Activated gamma-delta T cell (primary cell): ENCODE measurements around the gene KRTAP10-9.
"Not testable (repeated sequence)": the region's sequence is repeated elsewhere in the genome, so short reads cannot be mapped to it uniquely, and the experiment has no call there.

Experiments used
- DNase-seq: peaks from one replicate; lab custom pipeline; 2025; lab: John Stamatoyannopoulos, UW

Gene KRTAP10-9

GRCh38 chr21:44614961-44615391 lies 11.9 kb upstream of the KRTAP10-9 start:
- DNase-seq = no peak

GRCh38 chr21:44615466-44615865 lies 11.4 kb upstream of the KRTAP10-9 start:
- DNase-seq = no peak

GRCh38 chr21:44615911-44616590 lies 10.8 kb upstream of the KRTAP10-9 start:
- DNase-seq = no peak

DNA sequence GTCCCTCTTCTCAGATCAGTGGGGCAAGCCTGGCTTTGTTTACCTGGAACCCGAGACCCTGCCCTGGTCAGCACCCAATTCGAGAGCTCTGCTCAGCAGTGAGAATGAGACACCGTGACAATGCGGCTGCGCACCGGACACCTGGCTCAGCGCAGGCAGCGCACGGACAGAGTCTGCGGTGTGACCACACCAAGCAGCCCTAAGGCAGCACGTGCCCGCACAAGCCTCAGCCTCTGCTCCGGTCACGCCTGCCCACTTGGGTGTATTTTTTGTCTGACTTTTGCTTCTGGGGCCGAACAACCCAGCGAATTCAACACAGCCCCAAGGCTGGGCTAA lies 10.3 kb upstream of the KRTAP10-9 start:
- DNase-seq = no peak

DNA sequence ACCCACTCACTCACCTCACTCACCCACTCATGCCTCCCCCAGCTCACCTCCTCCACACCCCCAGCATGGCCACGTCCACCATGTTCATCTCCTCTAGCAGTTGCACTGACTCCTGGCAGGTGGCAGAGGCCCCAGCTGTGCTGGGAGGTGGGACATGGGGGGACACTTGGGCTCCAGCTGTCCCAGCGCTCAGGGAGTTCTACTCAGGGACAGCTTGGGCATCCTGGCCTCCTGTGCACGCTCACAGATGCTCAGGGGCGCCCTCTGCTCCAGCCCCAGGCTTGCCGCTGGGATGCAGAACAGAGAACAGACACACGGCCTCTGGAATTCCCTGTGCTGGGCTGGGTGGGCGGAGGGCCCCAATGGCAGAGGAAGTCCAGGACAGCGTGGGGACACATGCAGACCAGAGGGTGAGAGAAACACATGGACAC lies 9.8 kb upstream of the KRTAP10-9 start:
- DNase-seq = no peak

DNA sequence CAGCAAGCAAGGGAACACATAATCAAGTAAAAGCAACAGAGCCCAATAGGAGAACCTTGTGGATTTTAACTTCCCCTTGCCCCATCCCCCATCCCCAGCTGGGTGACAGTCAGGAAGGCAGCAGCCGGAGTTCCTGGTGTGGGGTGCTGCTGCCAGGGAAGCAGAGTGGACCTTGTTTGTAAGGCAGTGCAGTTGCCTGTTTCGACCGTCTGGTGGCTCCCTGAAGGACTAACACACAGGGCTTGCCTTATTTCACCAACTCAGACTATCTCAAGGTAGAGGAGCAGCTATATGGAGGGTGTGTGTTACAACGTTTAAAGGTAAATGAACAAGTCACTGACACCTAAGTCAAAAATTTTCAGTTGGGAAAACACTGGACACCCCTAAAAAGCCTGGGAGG lies 8.4 kb upstream of the KRTAP10-9 start:
- DNase-seq = no peak

GRCh38 chr21:44618909-44619308 lies 8.0 kb upstream of the KRTAP10-9 start:
- DNase-seq = no peak

DNA sequence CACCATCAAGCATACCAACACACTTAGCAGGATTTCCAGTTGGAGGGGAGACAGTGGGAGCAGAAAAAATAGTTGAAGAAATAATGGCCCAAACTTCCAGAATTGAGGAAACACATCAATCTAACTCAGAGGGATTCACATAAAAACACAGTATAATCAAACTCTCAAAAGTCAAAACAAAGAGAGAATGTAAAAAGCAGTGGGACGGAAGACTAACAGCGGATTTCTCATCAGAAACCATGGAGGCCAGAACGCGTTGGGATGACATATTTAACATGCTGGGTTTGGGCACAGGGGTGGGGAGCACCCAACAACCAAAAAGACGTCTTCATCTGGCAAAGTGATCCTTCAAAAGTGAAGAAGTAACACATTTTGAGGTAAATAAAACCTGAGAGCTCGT lies 7.0 kb upstream of the KRTAP10-9 start:
- no peak for DNase-seq

- no peak for DNase-seq
Measured at GRCh38 chr21:44623575-44623974, 3.3 kb upstream of the KRTAP10-9 start.

- no peak for DNase-seq
Measured at GRCh38 chr21:44625756-44626155, 1.1 kb upstream of the KRTAP10-9 start.

DNA sequence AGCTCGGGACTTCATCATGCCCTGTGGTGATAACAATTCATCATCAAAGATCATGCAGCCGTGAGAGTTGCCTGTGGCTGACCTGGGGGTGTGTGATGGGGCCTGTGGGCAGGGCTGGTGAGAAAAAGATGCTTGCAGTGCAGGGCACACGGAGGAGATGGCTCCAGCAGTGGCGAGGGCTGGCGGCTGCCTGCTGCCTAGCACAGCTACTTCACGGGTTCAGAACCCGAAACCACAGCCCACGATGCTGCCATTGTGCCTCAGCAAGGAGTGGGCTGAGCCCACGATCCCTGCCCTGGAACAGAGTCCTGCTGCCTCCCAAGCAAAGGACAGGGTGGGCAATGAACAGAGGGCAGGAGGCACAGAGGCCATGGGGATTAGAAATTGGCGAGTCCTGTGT lies 631 bp upstream of the KRTAP10-9 start:
- no peak for DNase-seq

- DNase-seq = not testable (repeated sequence)
Measured at GRCh38 chr21:44627181-44627822, 409 bp downstream of the KRTAP10-9 start.

DNA sequence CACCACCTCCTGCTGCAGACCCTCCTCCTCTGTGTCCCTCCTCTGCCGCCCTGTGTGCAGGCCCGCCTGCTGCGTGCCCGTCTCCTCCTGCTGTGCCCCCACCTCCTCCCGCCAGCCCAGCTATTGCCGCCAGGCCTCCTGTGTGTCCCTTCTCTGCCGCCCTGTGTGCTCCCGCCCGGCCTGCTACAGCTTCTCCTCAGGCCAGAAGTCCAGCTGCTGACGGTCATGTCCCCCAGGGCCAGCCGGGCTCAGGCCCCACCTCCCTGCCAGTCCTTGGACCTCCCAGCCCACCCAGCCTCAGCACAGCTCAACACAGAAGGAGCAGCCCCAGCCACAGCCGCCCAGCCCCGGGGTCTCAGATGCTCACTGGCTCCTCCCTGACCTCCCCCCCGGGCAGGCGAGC lies 939 bp downstream of the KRTAP10-9 start:
- not testable (repeated sequence) for DNase-seq

- DNase-seq = no peak
Measured at GRCh38 chr21:44628707-44629391, 2.0 kb downstream of the KRTAP10-9 start.

DNA sequence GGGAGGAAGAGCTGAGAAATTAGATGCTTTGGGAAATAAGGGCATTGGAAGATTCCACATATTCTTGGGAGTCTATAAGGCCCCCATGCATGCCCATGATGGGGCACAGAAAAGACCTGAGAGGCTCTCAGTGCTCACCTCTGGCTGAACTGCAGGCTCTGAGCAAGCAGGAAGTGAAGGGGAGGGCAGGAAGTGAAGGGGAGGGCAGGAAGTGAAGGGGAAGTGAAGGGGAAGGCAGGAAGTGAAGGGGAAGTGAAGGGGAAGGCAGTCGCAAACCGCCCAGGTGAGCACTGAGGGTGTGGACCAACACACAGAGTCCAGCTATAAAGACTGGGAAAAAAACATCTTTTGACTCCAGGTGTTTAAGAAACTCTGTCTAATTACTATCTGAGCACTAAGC lies 3.5 kb downstream of the KRTAP10-9 start:
- DNase-seq = no peak

DNA sequence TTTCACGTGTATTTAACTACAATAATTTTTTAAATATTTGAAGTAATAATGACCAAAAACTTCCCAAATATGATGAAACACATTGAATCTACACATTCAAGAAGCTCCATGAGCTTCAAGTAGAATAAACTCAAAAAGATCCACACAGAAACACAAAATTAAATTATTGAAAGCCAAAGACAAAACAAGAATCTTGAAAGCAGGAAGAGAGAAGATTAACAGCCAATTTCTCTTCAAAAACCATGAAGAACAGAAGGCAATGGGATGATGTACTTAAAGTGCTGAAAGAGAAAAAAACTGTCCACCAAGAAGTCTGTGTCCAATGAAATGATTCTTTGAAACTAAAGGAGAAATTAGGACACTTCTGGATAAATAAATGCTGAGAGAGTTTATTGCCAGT lies 5.2 kb downstream of the KRTAP10-9 start:
- DNase-seq = no peak

DNA sequence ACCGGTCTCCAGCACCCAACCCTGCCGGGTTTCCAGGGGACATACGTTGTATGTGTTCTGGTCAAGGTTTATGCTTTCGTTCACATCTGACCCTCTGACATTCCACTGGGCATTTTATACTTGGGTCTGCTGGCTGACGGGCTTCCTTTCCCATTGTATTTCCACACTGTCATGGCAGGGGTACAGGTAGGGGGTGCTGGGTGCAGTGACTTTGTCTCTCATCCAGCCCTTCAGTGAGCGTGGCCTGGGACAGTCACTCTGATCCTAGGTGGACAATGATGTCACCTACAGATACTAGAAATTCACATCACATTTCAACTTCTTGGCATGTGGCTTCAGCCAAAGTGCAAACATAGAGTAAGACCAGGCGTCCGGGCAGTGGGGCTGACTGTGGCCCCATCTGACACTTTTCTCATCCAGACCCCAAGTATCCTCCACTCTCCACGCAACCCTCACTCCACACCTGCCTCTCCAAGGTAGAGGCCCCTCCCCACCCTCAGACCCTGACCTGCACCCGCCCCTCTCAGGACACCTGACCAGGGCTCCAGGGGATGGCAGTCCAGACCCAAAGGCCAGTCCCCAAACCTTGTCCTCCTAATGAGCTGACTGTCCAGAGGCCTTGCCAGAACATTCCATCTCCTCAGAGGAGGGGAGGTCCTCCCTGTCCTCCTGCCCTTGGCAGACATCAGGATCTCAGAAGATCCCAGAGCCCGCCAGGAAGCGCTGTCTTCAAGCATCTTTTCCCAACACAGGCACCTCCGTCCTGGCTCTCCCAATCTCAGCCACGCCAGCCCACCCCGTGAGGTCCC lies 9.5 kb downstream of the KRTAP10-9 start:
- no peak for DNase-seq

GRCh38 chr21:44637018-44637850 lies 10.3 kb downstream of the KRTAP10-9 start, which contains the start of gene KRTAP10-10:
Gene KRTAP10-10, plus strand, starts transcription at chr21:44637356. Its CDS starts 62 bp downstream, at chr21:44637418.
- DNase-seq = no peak

GRCh38 chr21:44637851-44638348 lies 11.0 kb downstream of the KRTAP10-9 start:
- DNase-seq = not testable (repeated sequence)

GRCh38 chr21:44638506-44639330 lies 11.8 kb downstream of the KRTAP10-9 start:
- not testable (repeated sequence) for DNase-seq
